ENCODE data around the gene SLIT1. TPM values are rescaled to one million over a fixed set of nuclear protein-coding genes. Genes with fewer than 3 reads are reported as not detected.

The SLIT1 gene
- total RNA-seq, 4 donors from 2014 or later: 0.35 to 0.49 TPM; not detected in 2

GRCh38 chr10:97107551-97107950 is 78.2 kb downstream of the SLIT1 start:
- intact Hi-C loops (cut with DNase I; ENCODE audit: low total_unique reads): no loop called here
- Histone ChIP-seq H3K36me3 (no peaks in the 10 kb centered on the region), H3K4me1 (no peaks in the 10 kb centered on the region), H3K27me3 (no peaks in the 10 kb centered on the region), H3K4me3 (no peak overlapping the region), H3K9me3 (no peaks in the 10 kb centered on the region), H3K27ac (no peak overlapping the region)
- TF ChIP-seq POLR2A (IDR thresholded peaks at IDR 0.05) (no peak), CTCF (IDR thresholded peaks at IDR 0.05) (no peak)
- DNase-seq: no peak

- Histone ChIP-seq H3K9me3 (no peaks in the 10 kb centered on the region), H3K4me1 (no peaks in the 10 kb centered on the region), H3K27me3 (no peaks in the 10 kb centered on the region), H3K4me3 (no peak overlapping the region), H3K36me3 (no peaks in the 10 kb centered on the region), H3K27ac (no peak overlapping the region)
- no peak for TF ChIP-seq CTCF (IDR thresholded peaks at IDR 0.05)
- intact Hi-C loops (cut with DNase I; ENCODE audit: low total_unique reads): no loop called here
- DNase-seq: no peak
These were observed 79.6 kb downstream of the SLIT1 start for GRCh38 chr10:97106207-97106606.

GRCh38 chr10:97105303-97105702 is 80.5 kb downstream of the SLIT1 start:
- H3K4me1 ChIP-seq: no peaks in the 10 kb centered on the region
- no peaks in the 10 kb centered on the region for H3K9me3 ChIP-seq
- DNase-seq: no peak
- TF ChIP-seq POLR2A (IDR thresholded peaks at IDR 0.05): no peak
- TF ChIP-seq CTCF (IDR thresholded peaks at IDR 0.05): no peak
- no peak overlapping the region for H3K27ac ChIP-seq
- intact Hi-C loops (cut with DNase I; ENCODE audit: low total_unique reads): no loop called here
- no peaks in the 10 kb centered on the region for H3K36me3 ChIP-seq
- no peak overlapping the region for H3K4me3 ChIP-seq
- no peaks in the 10 kb centered on the region for H3K27me3 ChIP-seq

GRCh38 chr10:97103316-97104080 is 82.3 kb downstream of the SLIT1 start:
- Histone ChIP-seq H3K27me3 (no peaks in the 10 kb centered on the region), H3K36me3 (no peaks in the 10 kb centered on the region), H3K4me3 (no peak overlapping the region), H3K4me1 (no peaks in the 10 kb centered on the region), H3K27ac (no peak overlapping the region), H3K9me3 (no peaks in the 10 kb centered on the region)
- TF ChIP-seq POLR2A (IDR thresholded peaks at IDR 0.05): no peak
- TF ChIP-seq CTCF (IDR thresholded peaks at IDR 0.05): no peak
- no peak for DNase-seq
- intact Hi-C loops (cut with DNase I; ENCODE audit: low total_unique reads): no loop called here

- no peak for DNase-seq
- Histone ChIP-seq H3K4me1 (no peaks in the 10 kb centered on the region), H3K36me3 (no peaks in the 10 kb centered on the region), H3K27ac (no peak overlapping the region), H3K4me3 (no peak overlapping the region), H3K27me3 (no peaks in the 10 kb centered on the region), H3K9me3 (no peaks in the 10 kb centered on the region)
- intact Hi-C loops (cut with DNase I; ENCODE audit: low total_unique reads): no loop called here
- TF ChIP-seq POLR2A (IDR thresholded peaks at IDR 0.05): no peak
- no peak for TF ChIP-seq CTCF (IDR thresholded peaks at IDR 0.05)
These were observed 83.3 kb downstream of the SLIT1 start for GRCh38 chr10:97102441-97102840.

Data from uterus (tissue), 4 donors.